Middle frontal gyrus (tissue), 1 donor: ENCODE data around the gene GORASP1.

Experiments
- DNase-seq: peaks from one replicate; pipeline ENCODE4 v3.0.0-alpha.2; 2015; ENCODE audit warnings: low spot score; ENCODE audit errors: extremely low spot score

The GORASP1 gene

GRCh38 chr3:39102504-39103323, 4.7 kb downstream of the GORASP1 start:
- DNase-seq: no peak

GRCh38 chr3:39101022-39101689, 6.3 kb downstream of the GORASP1 start:
- DNase-seq: no peak

GRCh38 chr3:39100500-39100886, 6.9 kb downstream of the GORASP1 start:
- no peak for DNase-seq

- no peak for DNase-seq
Measured at GRCh38 chr3:39099738-39100499, 7.5 kb downstream of the GORASP1 start.

GRCh38 chr3:39099242-39099641, 8.2 kb downstream of the GORASP1 start:
- no peak for DNase-seq

GRCh38 chr3:39098473-39099000, 8.9 kb downstream of the GORASP1 start:
- no peak for DNase-seq

- no peak for DNase-seq
Measured at GRCh38 chr3:39097716-39098472, 9.5 kb downstream of the GORASP1 start.

- no peak for DNase-seq
Measured at GRCh38 chr3:39096775-39097174, 10.7 kb downstream of the GORASP1 start.

GRCh38 chr3:39095778-39096177, 11.6 kb downstream of the GORASP1 start:
- DNase-seq: no peak

GRCh38 chr3:39094851-39095677, 12.4 kb downstream of the GORASP1 start:
- DNase-seq: no peak

- no peak for DNase-seq
Measured at GRCh38 chr3:39090922-39091321, 16.5 kb downstream of the GORASP1 start.

- no peak for DNase-seq
Measured at GRCh38 chr3:39088889-39089288, 18.5 kb downstream of the GORASP1 start.

GRCh38 chr3:39088456-39088855, 19.0 kb downstream of the GORASP1 start:
- no peak for DNase-seq

- DNase-seq: no peak
Measured at GRCh38 chr3:39086144-39086543, 21.3 kb downstream of the GORASP1 start.

- no peak for DNase-seq
Measured at GRCh38 chr3:39082666-39083313, 24.6 kb downstream of the GORASP1 start.

- DNase-seq: no peak
Measured at GRCh38 chr3:39080026-39080425, 27.4 kb downstream of the GORASP1 start.

- no peak for DNase-seq
Measured at GRCh38 chr3:39079530-39079929, 27.9 kb downstream of the GORASP1 start.

- no peak for DNase-seq
Measured at GRCh38 chr3:39075910-39076309, 31.5 kb downstream of the GORASP1 start.

- DNase-seq: no peak
Measured at GRCh38 chr3:39068556-39068955, 38.9 kb downstream of the GORASP1 start.

- DNase-seq: no peak
Measured at GRCh38 chr3:39067286-39067685, 40.1 kb downstream of the GORASP1 start.
